ENCODE results near the gene SIRT3. TPM values are rescaled to one million over a fixed set of nuclear protein-coding genes. Genes with fewer than 3 reads are reported as not detected.
"Not testable (repeated sequence)": the region's sequence is repeated elsewhere in the genome, so short reads cannot be mapped to it uniquely, and the experiment has no call there.

The SIRT3 gene
- total RNA-seq, 6 experiments from 2014 or later = 8.0 to 10.9 (median 10.2) TPM

GRCh38 chr11:272931-273198 lies 36.7 kb upstream of the SIRT3 start:
- Mint-ChIP-seq H3K27ac (no peak overlapping the region), H3K4me1 (ENCODE audit: low read depth) (no peaks in the 10 kb centered on the region), H3K4me3 (no peak overlapping the region), H3K36me3 (ENCODE audit: low read depth) (no peaks in the 10 kb centered on the region), H3K27me3 (ENCODE audit: insufficient read depth) (peaks cover 42% of the 10 kb centered on the region), H3K9me3 (peaks cover 8% of the 10 kb centered on the region; the same call in 1 of the 2 replicates)
- no peak for TF ChIP-seq CTCF (IDR thresholded peaks at IDR 0.05)
- no peak for DNase-seq

DNA sequence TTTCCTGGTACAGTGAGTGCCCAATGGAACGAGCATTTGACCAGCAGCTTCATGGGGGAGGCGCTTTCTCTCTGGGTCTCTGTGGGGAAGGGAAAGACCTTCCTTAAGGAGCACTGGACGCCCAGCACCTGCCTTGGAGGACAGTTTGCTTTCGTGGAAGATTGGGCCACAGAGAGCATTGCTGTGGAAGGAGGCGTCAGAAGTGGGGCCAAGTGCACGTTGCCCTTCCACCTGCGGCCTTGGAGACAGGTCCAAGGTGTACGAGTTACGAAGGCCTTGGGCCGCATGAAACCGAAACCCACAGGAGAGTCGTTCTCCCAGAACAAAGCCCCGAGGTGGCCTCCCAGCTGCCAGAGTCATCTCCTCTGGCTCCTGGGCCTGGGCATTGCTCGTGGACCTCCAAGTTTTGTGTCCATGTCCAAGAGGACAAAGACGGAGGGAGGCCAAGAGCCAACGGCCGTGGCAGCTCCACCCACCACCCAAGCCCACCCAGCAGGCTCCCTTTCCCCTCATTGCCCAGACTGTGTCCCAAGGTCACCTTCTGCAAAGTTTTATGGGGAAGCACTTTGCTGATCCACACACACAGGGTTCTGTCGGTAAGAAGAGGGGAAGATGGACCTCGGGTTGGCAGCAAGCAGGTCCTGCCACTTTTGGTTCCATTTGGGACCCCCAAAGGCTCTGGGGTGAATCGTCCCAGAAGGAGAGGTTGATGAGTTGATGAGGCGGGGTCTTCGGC lies 36.2 kb upstream of the SIRT3 start:
- DNase-seq = no peak
- H3K27me3 Mint-ChIP-seq (ENCODE audit: insufficient read depth) = peaks cover 42% of the 10 kb centered on the region
- H3K4me1 Mint-ChIP-seq (ENCODE audit: low read depth) = no peaks in the 10 kb centered on the region
- H3K9me3 Mint-ChIP-seq = peaks cover 8% of the 10 kb centered on the region; the same call in 1 of the 2 replicates
- no peak overlapping the region for H3K4me3 Mint-ChIP-seq
- no peaks in the 10 kb centered on the region for H3K36me3 Mint-ChIP-seq (ENCODE audit: low read depth)
- no peak for TF ChIP-seq CTCF (IDR thresholded peaks at IDR 0.05)
- no peak overlapping the region for H3K27ac Mint-ChIP-seq

DNA sequence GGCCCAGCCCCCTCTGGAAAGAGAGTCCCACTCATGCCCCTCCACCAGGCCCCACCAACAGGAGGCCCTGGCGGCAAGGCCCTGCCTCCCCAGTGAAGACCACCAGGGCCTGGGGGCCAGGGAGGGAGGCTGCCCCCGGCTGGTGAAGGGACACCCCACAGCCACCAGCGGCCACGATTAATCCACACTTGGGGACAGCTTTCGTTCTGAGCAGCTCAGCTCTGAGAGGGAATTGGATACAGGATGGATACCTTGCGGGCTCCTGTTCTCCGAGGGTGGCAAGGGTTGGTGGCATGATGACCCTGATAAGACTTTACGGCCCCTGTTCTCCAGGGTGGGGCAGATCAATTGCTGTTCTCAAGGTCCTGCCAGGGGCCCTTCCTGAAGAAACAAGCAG lies 35.2 kb upstream of the SIRT3 start:
- no peaks in the 10 kb centered on the region for H3K36me3 Mint-ChIP-seq (ENCODE audit: low read depth)
- no peak overlapping the region for H3K4me3 Mint-ChIP-seq
- no peaks in the 10 kb centered on the region for H3K4me1 Mint-ChIP-seq (ENCODE audit: low read depth)
- peaks cover 33% of the 10 kb centered on the region for H3K27me3 Mint-ChIP-seq (ENCODE audit: insufficient read depth)
- no peak overlapping the region for H3K27ac Mint-ChIP-seq
- DNase-seq = no peak
- no peak for TF ChIP-seq CTCF (IDR thresholded peaks at IDR 0.05)
- H3K9me3 Mint-ChIP-seq = peaks cover 3% of the 10 kb centered on the region; the same call in 1 of the 2 replicates

- H3K4me3 Mint-ChIP-seq = no peak overlapping the region
- peaks cover 30% of the 10 kb centered on the region for H3K27me3 Mint-ChIP-seq (ENCODE audit: insufficient read depth)
- no peak for TF ChIP-seq CTCF (IDR thresholded peaks at IDR 0.05)
- no peak for DNase-seq
- H3K27ac Mint-ChIP-seq = no peak overlapping the region
- no peaks in the 10 kb centered on the region; the same call in 1 of the 2 replicates for H3K9me3 Mint-ChIP-seq
- no peaks in the 10 kb centered on the region for H3K36me3 Mint-ChIP-seq (ENCODE audit: low read depth)
- H3K4me1 Mint-ChIP-seq (ENCODE audit: low read depth) = no peaks in the 10 kb centered on the region
Measured at GRCh38 chr11:270451-271318, 34.5 kb upstream of the SIRT3 start.

- H3K27ac Mint-ChIP-seq = no peak overlapping the region
- no peaks in the 10 kb centered on the region for H3K4me1 Mint-ChIP-seq (ENCODE audit: low read depth)
- H3K4me3 Mint-ChIP-seq = no peak overlapping the region
- no peak for DNase-seq
- TF ChIP-seq CTCF (IDR thresholded peaks at IDR 0.05) = no peak
- H3K9me3 Mint-ChIP-seq = no peaks in the 10 kb centered on the region; the same call in 1 of the 2 replicates
- peaks cover 30% of the 10 kb centered on the region for H3K27me3 Mint-ChIP-seq (ENCODE audit: insufficient read depth)
- H3K36me3 Mint-ChIP-seq (ENCODE audit: low read depth) = no peaks in the 10 kb centered on the region
Measured at GRCh38 chr11:269146-269890, 33.2 kb upstream of the SIRT3 start.

DNA sequence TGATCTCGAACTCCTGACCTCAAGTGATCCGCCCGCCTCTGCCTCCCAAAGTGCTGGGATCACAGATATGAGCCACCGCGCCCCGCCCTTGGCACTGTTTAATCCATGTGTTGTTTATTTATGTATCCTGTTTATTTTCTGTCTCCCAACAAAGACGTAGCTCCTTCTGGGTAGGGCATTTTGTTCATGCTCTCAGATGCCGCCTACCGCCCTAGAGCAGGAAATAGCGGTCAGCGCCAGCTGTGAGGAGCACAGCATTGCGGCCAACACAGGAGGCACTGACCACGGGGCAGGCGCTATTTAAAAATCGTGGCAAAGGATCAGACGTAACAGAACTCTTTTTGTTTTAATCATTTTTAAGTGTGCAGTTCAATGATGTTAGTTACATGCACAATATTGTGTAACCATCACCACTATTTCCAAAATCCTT lies 32.6 kb upstream of the SIRT3 start:
- not testable (repeated sequence) for H3K36me3 Mint-ChIP-seq (ENCODE audit: low read depth); H3K4me1 Mint-ChIP-seq (ENCODE audit: low read depth); H3K9me3 Mint-ChIP-seq; H3K4me3 Mint-ChIP-seq; DNase-seq; H3K27ac Mint-ChIP-seq
- H3K27me3 Mint-ChIP-seq (ENCODE audit: insufficient read depth) = peaks cover 27% of the 10 kb centered on the region
